ENCODE measurements around the gene OPCML.

Gene OPCML

GRCh38 chr11:133347988-133348387 is 184.3 kb downstream of the OPCML start:
- CTCF ChIA-PET: no interaction called here
- TF ChIP-seq CTCF (IDR thresholded peaks at IDR 0.05; ENCODE audit: control extremely low read depth, extremely low read depth, low read depth, missing control alignments): no peak
- POLR2A ChIA-PET: no interaction called here
- no peak for DNase-seq (ENCODE audit: extremely low spot score)

- CTCF ChIA-PET: no interaction called here
- TF ChIP-seq CTCF (IDR thresholded peaks at IDR 0.05; ENCODE audit: control extremely low read depth, extremely low read depth, low read depth, missing control alignments): no peak
- DNase-seq (ENCODE audit: extremely low spot score): no peak
- POLR2A ChIA-PET: interaction anchor here (0.5 kb wide), 1 partner anchor 207 kb away, joined by 3 read pairs; no protein-coding TSS in a partner anchor
These were observed 186.2 kb downstream of the OPCML start for GRCh38 chr11:133346137-133346536.

GRCh38 chr11:133343951-133344350 is 188.3 kb downstream of the OPCML start:
- ChIA-PET CTCF (no interaction called here), POLR2A (no interaction called here)
- DNase-seq (ENCODE audit: extremely low spot score): no peak
- TF ChIP-seq CTCF (IDR thresholded peaks at IDR 0.05; ENCODE audit: control extremely low read depth, extremely low read depth, low read depth, missing control alignments): no peak

- no peak for DNase-seq (ENCODE audit: extremely low spot score)
- ChIA-PET CTCF (interaction anchor here (1.4 kb wide), 1 partner anchor 11 kb away, joined by 6 read pairs; no protein-coding TSS in a partner anchor), POLR2A (no interaction called here)
- no peak for TF ChIP-seq CTCF (IDR thresholded peaks at IDR 0.05; ENCODE audit: control extremely low read depth, extremely low read depth, low read depth, missing control alignments)
These were observed 192.7 kb downstream of the OPCML start for GRCh38 chr11:133339495-133340140.

GRCh38 chr11:133338588-133338987 is 193.7 kb downstream of the OPCML start:
- DNase-seq (ENCODE audit: extremely low spot score): no peak
- no peak for TF ChIP-seq CTCF (IDR thresholded peaks at IDR 0.05; ENCODE audit: control extremely low read depth, extremely low read depth, low read depth, missing control alignments)
- CTCF ChIA-PET: interaction anchor here (1.2 to 1.5 kb wide), 2 partner anchors 17 kb away, joined by 3 read pairs; no protein-coding TSS in a partner anchor

GRCh38 chr11:133337951-133338418 is 194.3 kb downstream of the OPCML start:
- no peak for TF ChIP-seq CTCF (IDR thresholded peaks at IDR 0.05; ENCODE audit: control extremely low read depth, extremely low read depth, low read depth, missing control alignments)
- CTCF ChIA-PET: interaction anchor here (1.2 to 1.5 kb wide), 2 partner anchors 17 kb away, joined by 3 read pairs; no protein-coding TSS in a partner anchor
- no peak for DNase-seq (ENCODE audit: extremely low spot score)
- POLR2A ChIA-PET: no interaction called here

More at GRCh38 chr11:133338588-133338987, 193.7 kb downstream of the OPCML start:
- POLR2A ChIA-PET: no interaction called here
